Ascending aorta (tissue), 2 donors: ENCODE measurements around the gene TST. TPM values are rescaled to one million over a fixed set of nuclear protein-coding genes. Genes with fewer than 3 reads are reported as not detected.

Experiments used
- DNase-seq, 2 donors: peaks; one replicate each; pipeline ENCODE4 v3.0.0-alpha.2; 2019; ENCODE audit warnings: low spot score in 2 of 2
- H3K27ac ChIP-seq, 2 donors: fragments of 200-600 bp; sonication (generic); one replicate each; pipeline ENCODE4 v1.5.1; 2016 to 2017; ENCODE audit warnings: mild to moderate bottlenecking in 1 of 2
- H3K27me3 ChIP-seq: fragments of 200-600 bp; sonication (generic); one replicate; pipeline ENCODE4 v1.5.1; 2017
- H3K36me3 ChIP-seq, 2 donors: fragments of 200-600 bp; sonication (generic); one replicate each; pipeline ENCODE4 v1.5.1; 2016
- H3K4me1 ChIP-seq, 2 donors: fragments of 200-600 bp; sonication (generic); one replicate each; pipeline ENCODE4 v1.5.1; 2016 to 2017; ENCODE audit warnings: mild to moderate bottlenecking in 1 of 2
- H3K4me3 ChIP-seq, 2 donors: fragments of 200-600 bp; sonication (generic); one replicate each; pipeline ENCODE4 v1.5.1; 2016 to 2017; ENCODE audit warnings: mild to moderate bottlenecking in 1 of 2
- H3K9me3 ChIP-seq, 2 donors: fragments of 200-600 bp; sonication (generic); one replicate each; pipeline ENCODE4 v1.5.1; 2016
- intact Hi-C: fragments of 100-400 bp; cut with DNase I; formaldehyde crosslinking; loops from one replicate; pipeline ENCODE4 v1.15.1; 2023
- total RNA-seq: library from RNA; depleted of rRNA; stranded (reverse); fragments of >200 nt; gene quantifications from one replicate; pipeline ENCODE4 v1.1.0, GENCODE V29; 2016
- TF ChIP-seq, protein P1 (sequence below), 3 experiments: fragments of 200-600 bp in 2 of 3; fragments of 450-650 bp in 1 of 3; sonication (generic) in 2 of 3; IDR thresholded peaks; one replicate each; pipeline ENCODE4 v1.5.1; 2016 to 2019; ENCODE audit warnings: antibody characterized with exemption in 3 of 3, mild to moderate bottlenecking in 1 of 3, moderate library complexity in 1 of 3

Gene TST
- total RNA-seq, 1 donor from 2014 or later = 22.7 TPM

DNA sequence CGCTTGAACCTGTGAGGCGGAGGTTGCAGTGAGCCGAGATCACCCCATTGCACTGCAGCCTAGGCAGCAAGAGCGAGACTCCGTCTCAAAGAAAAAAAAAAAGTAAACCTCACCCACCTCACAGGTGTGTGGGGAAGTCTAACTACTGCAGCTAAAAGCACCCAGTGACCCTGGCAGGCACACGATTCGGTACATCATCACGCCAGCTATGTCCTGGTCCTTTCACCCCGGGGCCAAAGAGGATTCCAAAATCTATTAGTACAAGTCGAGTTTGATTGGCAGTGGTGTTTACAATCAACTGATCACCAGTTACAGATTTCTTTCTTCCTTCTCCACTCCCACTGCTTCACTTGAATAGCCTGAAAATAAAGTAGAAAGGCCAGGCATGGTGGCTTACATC lies 6.3 kb downstream of the TST start:
- TF ChIP-seq, protein P1, sequence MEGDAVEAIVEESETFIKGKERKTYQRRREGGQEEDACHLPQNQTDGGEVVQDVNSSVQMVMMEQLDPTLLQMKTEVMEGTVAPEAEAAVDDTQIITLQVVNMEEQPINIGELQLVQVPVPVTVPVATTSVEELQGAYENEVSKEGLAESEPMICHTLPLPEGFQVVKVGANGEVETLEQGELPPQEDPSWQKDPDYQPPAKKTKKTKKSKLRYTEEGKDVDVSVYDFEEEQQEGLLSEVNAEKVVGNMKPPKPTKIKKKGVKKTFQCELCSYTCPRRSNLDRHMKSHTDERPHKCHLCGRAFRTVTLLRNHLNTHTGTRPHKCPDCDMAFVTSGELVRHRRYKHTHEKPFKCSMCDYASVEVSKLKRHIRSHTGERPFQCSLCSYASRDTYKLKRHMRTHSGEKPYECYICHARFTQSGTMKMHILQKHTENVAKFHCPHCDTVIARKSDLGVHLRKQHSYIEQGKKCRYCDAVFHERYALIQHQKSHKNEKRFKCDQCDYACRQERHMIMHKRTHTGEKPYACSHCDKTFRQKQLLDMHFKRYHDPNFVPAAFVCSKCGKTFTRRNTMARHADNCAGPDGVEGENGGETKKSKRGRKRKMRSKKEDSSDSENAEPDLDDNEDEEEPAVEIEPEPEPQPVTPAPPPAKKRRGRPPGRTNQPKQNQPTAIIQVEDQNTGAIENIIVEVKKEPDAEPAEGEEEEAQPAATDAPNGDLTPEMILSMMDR (IDR thresholded peaks at IDR 0.05) = no peak
- no peak for DNase-seq
- no peaks in the 10 kb centered on the region for H3K27me3 ChIP-seq
- intact Hi-C loops = no loop called here
- H3K9me3 ChIP-seq = no peaks in the 10 kb centered on the region
- H3K4me1 ChIP-seq = peaks cover 4 to 13% of the 10 kb centered on the region in 2 donors
- no peaks in the 10 kb centered on the region for H3K36me3 ChIP-seq
- H3K4me3 ChIP-seq = no peak overlapping the region
- no peak overlapping the region for H3K27ac ChIP-seq

DNA sequence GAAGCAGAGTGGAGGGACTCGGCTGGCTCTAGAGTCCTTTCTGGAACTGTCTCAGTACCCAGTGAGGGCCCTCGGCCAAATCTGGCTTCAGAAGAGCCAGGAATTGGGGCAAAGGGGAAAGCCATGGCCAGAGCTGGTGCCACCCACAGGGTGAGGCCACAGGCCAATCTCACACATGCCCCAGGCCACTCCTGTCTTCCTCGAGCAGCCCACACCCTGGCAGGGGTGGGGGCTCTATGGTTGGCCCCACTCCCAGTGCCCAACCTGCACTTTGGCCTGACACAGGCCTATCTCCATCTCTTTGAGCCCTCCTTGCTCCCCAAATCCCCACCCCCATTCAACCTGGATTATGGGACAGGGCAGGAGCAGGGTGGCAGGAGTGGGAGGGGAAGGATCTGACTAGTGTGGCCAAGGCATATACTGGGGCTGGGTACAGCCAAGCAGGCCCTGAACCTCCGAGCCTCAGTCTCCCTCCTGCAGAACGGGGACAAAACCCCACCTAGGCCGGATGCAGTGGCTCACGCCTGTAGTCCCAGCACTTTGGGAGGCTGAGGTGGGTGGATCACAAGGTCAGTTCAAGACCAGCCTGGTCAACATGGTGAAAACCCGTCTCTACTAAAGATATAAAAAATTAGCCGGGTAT lies 6.9 kb downstream of the TST start:
- no peak overlapping the region for H3K4me3 ChIP-seq
- H3K36me3 ChIP-seq = no peaks in the 10 kb centered on the region
- no peak for DNase-seq
- peaks cover 0 to 8% of the 10 kb centered on the region in 2 donors for H3K4me1 ChIP-seq
- intact Hi-C loops = no loop called here
- TF ChIP-seq, protein P1 (IDR thresholded peaks at IDR 0.05) = no peak
- H3K27ac ChIP-seq = no peak overlapping the region
- H3K9me3 ChIP-seq = no peaks in the 10 kb centered on the region
- H3K27me3 ChIP-seq = no peaks in the 10 kb centered on the region

DNA sequence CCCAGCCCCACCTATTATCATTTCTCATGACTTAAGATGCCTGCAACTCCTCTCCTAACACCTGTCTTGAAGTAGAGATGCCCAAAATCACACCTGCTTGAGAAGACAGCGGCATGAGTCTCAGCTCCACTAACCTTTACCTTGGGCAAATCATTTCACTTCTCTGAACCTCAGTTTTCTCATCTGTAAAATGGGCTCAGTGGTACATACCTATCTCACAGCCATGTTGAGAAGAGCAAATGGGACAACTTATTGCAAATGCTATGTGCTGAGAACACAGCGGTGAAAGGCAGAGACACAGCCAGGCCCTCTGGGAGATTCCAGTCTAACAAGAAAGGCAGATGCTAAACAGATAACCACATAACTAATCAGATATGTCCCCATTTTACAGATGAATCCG lies 7.8 kb downstream of the TST start:
- Histone ChIP-seq H3K27me3 (no peaks in the 10 kb centered on the region), H3K9me3 (no peaks in the 10 kb centered on the region), H3K27ac (no peak overlapping the region), H3K4me1 (peaks cover 0 to 6% of the 10 kb centered on the region in 2 donors), H3K4me3 (no peak overlapping the region), H3K36me3 (no peaks in the 10 kb centered on the region)
- no peak for DNase-seq
- intact Hi-C loops = no loop called here
- TF ChIP-seq, protein P1 (IDR thresholded peaks at IDR 0.05) = no peak

DNA sequence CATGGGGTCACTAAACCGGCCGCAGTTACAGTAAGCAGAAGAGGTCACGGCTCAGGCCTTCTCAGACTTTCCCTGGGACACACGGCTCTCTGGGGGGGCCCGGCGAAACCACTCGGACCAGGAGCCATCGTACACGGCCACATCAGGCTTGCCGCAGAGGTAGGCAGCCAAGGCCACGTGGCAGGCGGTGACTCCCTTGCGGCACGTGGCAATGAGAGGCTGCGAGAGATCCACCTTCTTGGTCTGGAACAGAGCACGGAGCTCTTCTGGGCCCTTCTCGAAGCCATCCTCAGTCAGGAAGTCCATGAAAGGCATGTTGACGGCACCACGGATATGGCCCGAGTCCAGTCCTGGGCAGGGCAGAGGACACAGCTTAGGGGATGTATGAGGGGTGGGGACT lies 8.3 kb downstream of the TST start:
- DNase-seq = no peak
- H3K27me3 ChIP-seq = no peaks in the 10 kb centered on the region
- peaks cover 0 to 6% of the 10 kb centered on the region in 2 donors for H3K4me1 ChIP-seq
- no peak overlapping the region for H3K27ac ChIP-seq
- intact Hi-C loops = no loop called here
- H3K36me3 ChIP-seq = no peaks in the 10 kb centered on the region
- no peak overlapping the region for H3K4me3 ChIP-seq
- TF ChIP-seq, protein P1 (IDR thresholded peaks at IDR 0.05) = no peak
- H3K9me3 ChIP-seq = no peaks in the 10 kb centered on the region

DNA sequence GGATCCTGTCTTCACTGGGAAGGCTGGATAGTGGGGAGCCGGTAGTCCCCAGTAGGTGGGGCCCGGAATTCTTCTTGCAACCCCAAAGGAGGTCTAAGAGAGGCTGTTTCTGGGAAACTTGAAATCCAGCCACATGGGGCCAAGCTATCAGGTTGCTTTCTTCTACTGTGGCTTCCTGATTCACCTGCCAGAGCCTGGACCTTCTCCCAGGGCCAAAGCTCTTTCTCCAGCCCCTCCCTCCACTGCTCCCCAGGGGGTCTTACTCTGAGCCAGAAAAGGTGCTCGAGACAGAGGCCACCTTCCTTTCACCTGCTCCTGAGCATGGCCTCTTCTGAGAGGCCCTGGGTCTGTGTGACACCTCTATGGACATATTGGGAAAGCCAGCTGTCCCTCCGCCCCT lies 9.1 kb downstream of the TST start:
- Histone ChIP-seq H3K4me1 (peaks cover 0 to 6% of the 10 kb centered on the region in 2 donors), H3K9me3 (no peaks in the 10 kb centered on the region), H3K36me3 (no peaks in the 10 kb centered on the region), H3K27ac (no peak overlapping the region), H3K4me3 (no peak overlapping the region), H3K27me3 (no peaks in the 10 kb centered on the region)
- TF ChIP-seq, protein P1 (IDR thresholded peaks at IDR 0.05) = no peak
- intact Hi-C loops = no loop called here
- no peak for DNase-seq

DNA sequence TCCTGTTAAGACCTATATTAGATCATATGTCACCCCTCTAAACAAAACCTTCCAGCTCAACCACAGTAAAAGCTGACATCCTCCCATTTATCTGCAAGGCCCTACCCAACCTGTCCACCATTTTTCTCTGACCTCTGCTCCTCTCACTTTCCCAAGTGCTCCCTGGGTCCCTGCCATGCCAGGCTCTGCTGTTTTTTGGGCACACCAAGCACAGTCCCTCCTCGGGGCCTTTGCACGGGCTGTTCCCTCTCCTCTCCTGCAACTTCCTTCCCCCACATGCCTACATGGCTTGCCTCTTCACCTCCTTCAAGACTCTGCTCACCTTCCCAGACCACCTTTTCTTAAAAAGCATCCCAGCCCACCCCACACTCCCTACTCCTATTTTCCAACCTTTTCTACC lies 9.8 kb downstream of the TST start:
- DNase-seq = no peak
- intact Hi-C loops = no loop called here
- Histone ChIP-seq H3K36me3 (no peaks in the 10 kb centered on the region), H3K4me3 (no peak overlapping the region), H3K27ac (no peak overlapping the region), H3K9me3 (no peaks in the 10 kb centered on the region), H3K27me3 (no peaks in the 10 kb centered on the region), H3K4me1 (peaks cover 0 to 6% of the 10 kb centered on the region in 2 donors)
- TF ChIP-seq, protein P1 (IDR thresholded peaks at IDR 0.05) = no peak
